HepG2 (cell line): ENCODE data around the gene WWC2. TPM values are rescaled to one million over a fixed set of nuclear protein-coding genes. Genes with fewer than 3 reads are reported as not detected.

ENCODE experiments used
- ATAC-seq: fragments of 200-7000 bp; cut with Tn5 transposase; 3 replicates; pipeline ENCODE4 v1.9.1; 2020; ENCODE audit warnings: mild to moderate bottlenecking, moderate library complexity
- BruUV-seq: library from RNA; stranded (reverse); fragments of 400-500 nt; replicated peaks from 2 replicates; lab custom pipeline; 2021; lab: Mats Ljungman, UMichigan
- CTCF ChIA-PET: fragments of 300-600 bp; formaldehyde crosslinking; extraction: SDS; loops from one replicate; lab custom pipeline; 2021; ENCODE audit warnings: low total read pairs, inconsistent platforms, low intra/inter-chr PET ratio; lab: Yijun Ruan, JAX
- POLR2A ChIA-PET: fragments of 350-600 bp; sonication (Branson Sonifier 250); formaldehyde crosslinking; loops from one replicate; lab custom pipeline; 2020; ENCODE audit warnings: antibody characterized with exemption, inconsistent platforms; lab: Yijun Ruan, JAX
- DNase-seq: peaks from one replicate; pipeline ENCODE4 v3.0.0-alpha.2; 2015; ENCODE audit warnings: low spot score
- FAIRE-seq: peaks from 3 replicates; lab custom pipeline; 2011; peaks lifted over from hg19 to GRCh38; lab: Jason Lieb, UNC
- H2AFZ ChIP-seq: one replicate; pipeline ENCODE4 v1.6.1; 2011; ENCODE audit warnings: low read length, inconsistent platforms
- H3K27ac ChIP-seq: fragments of 300-600 bp; 3 replicates; pipeline ENCODE4 v1.8.0; 2011; ENCODE audit warnings: mixed run types, mild to moderate bottlenecking, mixed read lengths, low read length, inconsistent platforms; ENCODE audit not compliant: insufficient read depth; ENCODE audit errors: extremely low read length
- H3K27me3 ChIP-seq, 2 experiments: fragments of 200-600 bp in 1 of 2; 2 replicates in 1 of 2; 3 replicates in 1 of 2; pipeline versions ENCODE4 v1.6.0 to v1.8.0; 2011; ENCODE audit warnings: low read length in 2 of 2, mild to moderate bottlenecking in 2 of 2, moderate library complexity in 2 of 2, inconsistent platforms in 1 of 2; ENCODE audit not compliant: insufficient read depth in 2 of 2, control insufficient read depth in 1 of 2
- H3K36me3 ChIP-seq, 2 experiments: fragments of 200-600 bp in 1 of 2; replicated peaks in 1 of 2; 2 replicates in 1 of 2; 3 replicates in 1 of 2; pipeline versions ENCODE4 v1.5.1 to v1.8.0; 2011; ENCODE audit warnings: low read length in 2 of 2, inconsistent platforms in 1 of 2; ENCODE audit not compliant: insufficient read depth in 2 of 2, control insufficient read depth in 1 of 2
- H3K4me1 ChIP-seq: 2 replicates; pipeline ENCODE4 v1.5.1; 2012; ENCODE audit warnings: low read length, inconsistent platforms; ENCODE audit not compliant: insufficient read depth
- H3K4me2 ChIP-seq: 2 replicates; pipeline ENCODE4 v1.6.0; 2011; ENCODE audit warnings: low read depth, low read length, inconsistent platforms
- H3K4me3 ChIP-seq, 3 experiments: fragments of 200-600 bp in 1 of 3; sonication (generic), shearing (Covaris generic) in 1 of 3; replicated peaks in 1 of 3; 2 replicates each; pipeline ENCODE4 v1.5.1; 2011 to 2016; ENCODE audit warnings: low read length in 3 of 3, inconsistent platforms in 2 of 3, low read depth in 2 of 3, mild to moderate bottlenecking in 2 of 3, control low read depth in 1 of 3, mixed read lengths in 1 of 3; ENCODE audit not compliant: insufficient read depth in 1 of 3
- H3K79me2 ChIP-seq: one replicate; pipeline ENCODE4 v1.6.1; 2011; ENCODE audit warnings: low read length, inconsistent platforms; ENCODE audit not compliant: insufficient read depth
- H3K9ac ChIP-seq: 2 replicates; pipeline ENCODE4 v1.6.0; 2011; ENCODE audit warnings: mild to moderate bottlenecking, low read depth, low read length, inconsistent platforms; ENCODE audit not compliant: insufficient read depth
- H3K9me3 ChIP-seq: 2 replicates; pipeline ENCODE4 v1.5.1; 2012; ENCODE audit warnings: mild to moderate bottlenecking, low read length
- H4K20me1 ChIP-seq: 2 replicates; pipeline ENCODE4 v1.6.0; 2011; ENCODE audit warnings: inconsistent platforms, mild to moderate bottlenecking, low read length, moderate library complexity; ENCODE audit not compliant: insufficient read depth
- ADNP ChIP-seq: sonication (generic); formaldehyde crosslinking; IDR thresholded peaks from 2 replicates; pipeline ENCODE4 v1.4.0; 2020; ENCODE audit warnings: missing genetic modification reagents
- CBX2 ChIP-seq, 2 experiments: fragments of 200-600 bp in 1 of 2; sonication (generic); formaldehyde crosslinking in 1 of 2; IDR thresholded peaks; 2 replicates each; pipeline versions ENCODE4 v1.7.0 to v1.8.1; 2018 to 2022; ENCODE audit warnings: low read depth in 2 of 2, low read length in 1 of 2, mild to moderate bottlenecking in 1 of 2, missing genetic modification reagents in 1 of 2
- CTCF ChIP-seq: sonication (generic); formaldehyde crosslinking; IDR thresholded peaks from 2 replicates; pipeline ENCODE4 v1.5.0; 2020; ENCODE audit warnings: mild to moderate bottlenecking, missing genetic modification reagents, moderate library complexity
- FOXP1 ChIP-seq, 2 experiments: fragments of 450-650 bp in 1 of 2; IDR thresholded peaks; 2 replicates each; pipeline ENCODE4 v1.6.1; 2017 to 2018; ENCODE audit warnings: antibody characterized with exemption in 1 of 2
- HES4 ChIP-seq: sonication (generic); formaldehyde crosslinking; IDR thresholded peaks from 2 replicates; pipeline ENCODE4 v1.9.0; 2021; ENCODE audit warnings: mild to moderate bottlenecking, missing genetic modification reagents, borderline replicate concordance
- HNF4A ChIP-seq: sonication (generic); formaldehyde crosslinking; IDR thresholded peaks from 2 replicates; pipeline ENCODE4 v1.4.0; 2020; ENCODE audit warnings: missing genetic modification reagents
- IRF1 ChIP-seq: sonication (generic); formaldehyde crosslinking; IDR thresholded peaks from 2 replicates; pipeline ENCODE4 v1.4.0; 2020; ENCODE audit warnings: low read depth, mild to moderate bottlenecking, missing genetic modification reagents
- NONO ChIP-seq, 2 experiments: fragments of 450-650 bp in 1 of 2; sonication (generic) in 1 of 2; formaldehyde crosslinking in 1 of 2; IDR thresholded peaks in 1 of 2; conservative IDR thresholded peaks in 1 of 2; 2 replicates each; pipeline versions ENCODE4 v1.6.1 to v1.8.0; 2017 to 2022; ENCODE audit warnings: mild to moderate bottlenecking in 1 of 2, missing genetic modification reagents in 1 of 2, moderate library complexity in 1 of 2
- RFX5 ChIP-seq: IDR thresholded peaks from 2 replicates; pipeline ENCODE4 v1.6.1; 2011; ENCODE audit warnings: low read depth, low read length, improper control_type of control experiment
- SRF ChIP-seq: IDR thresholded peaks from 2 replicates; pipeline ENCODE4 v1.6.1; 2011; ENCODE audit warnings: mild to moderate bottlenecking, low read depth, low read length, moderate library complexity
- TCF7L2 ChIP-seq: IDR thresholded peaks from 2 replicates; pipeline ENCODE4 v1.6.1; 2011; ENCODE audit warnings: mild to moderate bottlenecking, low read depth, low read length, moderate library complexity
- ZIK1 ChIP-seq: sonication (generic); formaldehyde crosslinking; IDR thresholded peaks from 2 replicates; pipeline ENCODE4 v1.5.0; 2020; ENCODE audit warnings: mild to moderate bottlenecking, low read depth, missing genetic modification reagents, borderline replicate concordance
- ZKSCAN8 ChIP-seq: IDR thresholded peaks from 2 replicates; pipeline ENCODE4 v1.6.1; 2016; ENCODE audit warnings: borderline replicate concordance, missing genetic modification reagents, missing compliant biosample characterization
- ZNF264 ChIP-seq: sonication (generic); formaldehyde crosslinking; IDR thresholded peaks from 2 replicates; pipeline ENCODE4 v1.4.0; 2020; ENCODE audit warnings: missing genetic modification reagents
- ZNF503 ChIP-seq: sonication (generic); formaldehyde crosslinking; IDR thresholded peaks from 2 replicates; pipeline ENCODE4 v1.4.0; 2020; ENCODE audit warnings: missing genetic modification reagents
- ZNF670 ChIP-seq: sonication (generic); formaldehyde crosslinking; IDR thresholded peaks from 2 replicates; pipeline ENCODE4 v1.8.0; 2022; ENCODE audit warnings: mild to moderate bottlenecking, missing genetic modification reagents, borderline replicate concordance
- ZNF737 ChIP-seq: sonication (generic); formaldehyde crosslinking; IDR thresholded peaks from 2 replicates; pipeline ENCODE4 v1.5.0; 2020; ENCODE audit warnings: missing genetic modification reagents, mild to moderate bottlenecking, borderline replicate concordance
- ZNF792 ChIP-seq: IDR thresholded peaks from 2 replicates; pipeline ENCODE4 v1.6.1; 2016
- ZNF841 ChIP-seq: sonication (generic); formaldehyde crosslinking; IDR thresholded peaks from 2 replicates; pipeline ENCODE4 v1.8.1; 2023; ENCODE audit warnings: missing genetic modification reagents, borderline replicate concordance
- WGBS: methylation state at CpG from one replicate; pipeline ENCODE4 v1.1.6; 2017; ENCODE audit warnings: low lambda C conversion rate; 5-methylcytosine and 5-hydroxymethylcytosine counted together
- in situ Hi-C: cut with HindIII; loops from 2 replicates; pipeline ENCODE4 v1.10.0; 2017; ENCODE audit warnings: low pct_unique_long_range_greater_than_20kb; ENCODE audit not compliant: extremely low pct_ligation_motif_present
- intact Hi-C: fragments of 100-400 bp; cut with micrococcal nuclease; formaldehyde crosslinking; loops from one replicate; pipeline ENCODE4 v1.10.0; 2022; ENCODE audit not compliant: unreplicated experiment
- polyA plus RNA-seq, 8 experiments: library from polyadenylated mRNA; depleted of rRNA in 3 of 8; stranded (reverse) in 7 of 8; unstranded in 1 of 8; fragments of >200 nt; fragmentation: Illumina TruSeq in 4 of 8; extraction: Trizol in 4 of 8; gene quantifications; 2 replicates each; pipeline versions ENCODE4 v1.2.1 to v1.2.3, GENCODE V29; 2011 to 2016; ENCODE audit warnings: low read depth in 4 of 8, missing spikeins in 1 of 8, mixed read lengths in 1 of 8; ENCODE audit not compliant: insufficient read depth in 1 of 8
- total RNA-seq, 5 experiments: library from RNA; depleted of rRNA; stranded (reverse); fragments of >200 nt; fragmentation: Illumina TruSeq; extraction: Trizol; gene quantifications; 2 replicates each; pipeline ENCODE4 v1.2.3, GENCODE V29; 2016; ENCODE audit warnings: low read depth in 1 of 5

Gene WWC2
- total and polyA plus RNA-seq, 2 of the 13 experiments (the other 11 are each of a cell fraction or from before 2014, with no cell fraction given): 40.0 to 50.1 TPM

GRCh38 chr4:183180621-183181020 lies 81.6 kb downstream of the WWC2 start:
- in situ Hi-C loops: no loop called here
- CTCF ChIA-PET: no interaction called here
- no peak for TF ChIP-seq CTCF
- no peak for TF ChIP-seq HNF4A (CRISPR knock-in tag)
- no peak for TF ChIP-seq ZNF841
- no peak for TF ChIP-seq ZIK1
- no peak for TF ChIP-seq TCF7L2
- no peak for TF ChIP-seq ZKSCAN8 (CRISPR knock-in tag)
- TF ChIP-seq FOXP1 (IDR thresholded peaks at IDR 0.05): no peak
- no peak for TF ChIP-seq FOXP1 (CRISPR knock-in tag; IDR thresholded peaks at IDR 0.05)
- no peak for TF ChIP-seq ZNF792 (CRISPR knock-in tag)
- TF ChIP-seq ZNF503: no peak
- TF ChIP-seq NONO (IDR thresholded peaks at IDR 0.05): no peak
- no peak for TF ChIP-seq NONO (CRISPR knock-in tag; conservative IDR thresholded peaks at IDR 0.05)
- TF ChIP-seq ZNF264 (CRISPR knock-in tag): no peak
- no peak for TF ChIP-seq CBX2 (IDR thresholded peaks at IDR 0.05; ENCODE audit: low read depth, low read length)
- no peak for TF ChIP-seq CBX2 (CRISPR knock-in tag; IDR thresholded peaks at IDR 0.05; ENCODE audit: low read depth)
- no peak for TF ChIP-seq ADNP (CRISPR knock-in tag)
- TF ChIP-seq ZNF670 (CRISPR knock-in tag): no peak
- TF ChIP-seq SRF: no peak
- TF ChIP-seq IRF1 (CRISPR knock-in tag): no peak
- no peak for TF ChIP-seq RFX5
- TF ChIP-seq HES4: no peak
- no peak for TF ChIP-seq ZNF737
- DNase-seq (no peak), FAIRE-seq (no peak), ATAC-seq (no peak)
- Histone ChIP-seq H2AFZ (no peak overlapping the region), H3K9ac (no peak overlapping the region), H3K79me2 (peaks cover 82% of the 10 kb centered on the region), H3K9me3 (no peaks in the 10 kb centered on the region), H3K4me2 (no peak overlapping the region), H3K4me1 (peaks cover 51% of the 10 kb centered on the region), H4K20me1 (peaks cover 21% of the 10 kb centered on the region), H3K27ac (no peak overlapping the region), H3K27me3 (no peaks in the 10 kb centered on the region; a peak in 1 of 5 replicates), H3K4me3 (no peak overlapping the region), H3K36me3 (no peaks in the 10 kb centered on the region; a peak in 1 of 5 replicates)
- POLR2A ChIA-PET: no interaction called here
- no TSS peak for BruUV-seq
- 98% methylated on average over 4 of the region's 4 CpGs for WGBS
- intact Hi-C loops: no loop called here
